AG08395 (cell line): Measurements from ENCODE around the gene ZBTB21.
"Not testable (repeated sequence)": the region's sequence is repeated elsewhere in the genome, so short reads cannot be mapped to it uniquely, and the experiment has no call there.

Experiments used
- DNase-seq: peaks from one replicate; pipeline ENCODE4 v3.0.0; 2012; ENCODE audit warnings: mixed read lengths, low spot score

Gene ZBTB21

DNA sequence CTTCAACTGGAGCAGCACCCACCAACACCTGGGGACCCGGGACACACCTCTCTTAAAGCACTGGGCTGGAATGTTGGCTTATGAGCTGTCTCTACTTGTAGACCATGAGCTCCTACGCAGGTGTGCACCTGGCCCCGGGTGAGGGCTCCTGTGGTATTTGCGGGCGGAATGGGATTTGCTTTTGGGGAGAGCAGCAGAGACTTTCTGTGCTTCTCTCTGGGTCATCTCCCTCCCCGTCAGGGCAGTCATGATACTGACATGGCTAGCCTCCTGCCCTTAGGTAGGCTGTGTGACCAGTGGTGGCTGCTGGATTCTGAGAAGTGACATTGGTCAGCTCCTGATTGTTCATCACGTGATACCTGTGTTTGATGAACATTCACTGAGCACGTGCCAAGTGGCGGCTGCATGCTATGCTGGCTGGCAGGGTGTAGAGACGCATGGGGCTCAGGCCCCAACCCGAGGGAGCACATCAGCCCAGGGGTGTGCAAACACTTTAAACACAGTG lies 9.0 kb upstream of the ZBTB21 start:
- no peak for DNase-seq

DNA sequence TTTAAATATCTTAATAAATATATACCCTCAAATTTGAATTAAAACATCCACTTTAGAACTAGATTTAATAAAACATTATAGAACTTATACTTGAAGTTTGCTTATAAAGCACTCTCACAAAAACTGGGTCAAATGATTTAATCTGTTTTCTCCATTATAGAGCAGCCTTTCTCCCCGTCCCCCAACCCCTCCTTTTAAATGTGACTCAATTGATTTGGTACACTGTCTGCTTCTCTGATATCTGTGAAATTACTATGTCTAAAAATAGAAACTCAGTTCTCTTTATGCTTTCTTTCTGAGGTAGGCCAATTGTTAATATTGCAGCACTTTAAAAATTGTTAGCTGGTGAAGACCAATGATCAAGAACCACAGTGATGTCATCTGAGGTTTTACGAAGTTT lies 6.9 kb upstream of the ZBTB21 start:
- no peak for DNase-seq

DNA sequence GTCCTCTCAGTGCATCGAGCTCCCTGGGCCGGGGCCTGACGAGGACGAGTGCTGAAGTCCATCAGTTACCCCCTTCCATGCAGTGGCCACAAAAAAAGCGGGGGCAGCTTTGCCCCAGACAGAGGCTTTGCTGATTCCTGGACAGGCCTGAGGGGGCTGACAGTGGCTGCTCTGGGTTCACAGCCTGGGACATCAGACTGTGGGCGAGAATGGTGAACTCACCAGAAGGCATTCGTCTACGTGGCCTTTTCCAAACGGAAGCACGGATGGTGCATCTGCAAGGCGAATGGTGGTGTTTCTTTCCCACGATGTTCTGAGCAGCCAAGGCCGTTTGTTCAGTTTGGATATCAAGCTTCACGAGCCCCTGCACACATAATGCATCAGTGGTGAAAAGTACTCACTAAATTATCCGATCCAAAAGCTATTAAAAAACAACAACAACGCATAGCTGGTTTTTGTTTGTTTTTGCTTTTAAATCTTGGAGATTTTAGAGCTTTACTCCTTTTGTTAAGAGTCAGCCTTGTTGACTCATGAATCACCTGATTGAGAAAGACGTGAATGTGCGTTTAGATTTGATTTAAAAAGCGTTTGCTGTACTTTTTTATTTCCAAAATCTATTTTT lies 6.3 kb upstream of the ZBTB21 start:
- DNase-seq: no peak

DNA sequence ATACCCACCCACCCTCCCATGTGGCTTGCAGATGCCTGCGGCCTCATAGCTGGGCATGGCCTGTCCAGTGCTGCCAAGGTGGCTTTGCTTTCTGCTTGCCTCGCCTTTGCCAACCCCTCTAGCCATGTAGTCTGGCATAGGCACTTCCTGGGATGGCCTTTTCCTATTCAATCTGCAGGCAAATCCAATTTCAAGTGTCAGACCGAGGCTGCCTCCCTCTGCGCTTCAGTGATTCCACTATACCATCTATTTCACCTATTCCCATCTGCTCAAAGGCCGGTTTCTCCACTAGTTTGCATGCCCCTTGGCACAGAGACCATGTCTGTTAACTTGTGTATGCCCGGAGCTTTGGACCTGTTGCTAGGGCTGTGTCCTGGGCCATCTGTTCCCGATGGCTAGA lies 3.8 kb upstream of the ZBTB21 start:
- no peak for DNase-seq

DNA sequence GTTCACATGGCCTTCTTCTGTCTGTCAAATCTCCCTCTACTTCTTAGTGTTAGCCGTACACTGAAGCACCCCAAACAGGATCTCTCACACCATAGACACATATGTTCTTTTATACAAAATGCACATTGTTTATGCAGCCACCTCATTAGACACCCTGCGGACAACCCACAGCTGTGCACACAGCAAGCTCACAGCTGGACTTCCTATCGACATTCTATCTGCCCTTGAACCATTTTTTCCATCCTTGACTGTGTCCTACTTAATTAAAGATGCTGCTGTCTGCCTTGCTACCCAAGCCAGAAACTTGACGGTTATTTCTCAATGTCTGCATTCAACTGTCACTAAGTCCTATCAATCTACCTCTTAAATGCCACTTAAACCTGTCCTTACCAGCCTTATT lies 3.2 kb upstream of the ZBTB21 start:
- no peak for DNase-seq

DNA sequence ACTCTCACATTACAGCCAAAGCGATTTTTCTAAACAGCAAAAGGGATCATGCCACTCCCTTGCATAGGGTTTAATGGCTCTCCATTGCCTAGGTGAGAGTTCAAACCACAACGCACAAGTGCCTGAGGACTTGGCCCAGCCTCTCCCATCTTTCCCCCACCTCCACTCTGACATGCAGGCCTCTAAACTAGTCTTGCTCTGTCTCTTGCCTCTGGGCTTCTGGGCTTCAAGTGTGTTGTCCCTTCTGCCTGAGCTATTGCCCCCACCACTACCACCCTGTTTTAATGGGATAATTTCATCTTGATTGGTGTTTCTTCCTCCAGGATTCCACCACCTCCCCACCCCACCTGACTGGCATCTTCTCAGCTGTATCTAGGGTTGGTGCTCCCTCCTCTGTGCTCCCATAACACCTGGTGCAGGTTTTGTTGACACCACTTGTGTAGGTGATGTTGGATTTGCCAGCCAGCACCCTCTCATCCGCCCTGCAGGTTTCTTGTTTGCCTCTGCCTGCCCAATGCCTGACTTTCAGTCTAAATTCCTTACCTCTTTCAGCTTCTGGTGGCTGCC lies 2.7 kb upstream of the ZBTB21 start:
- no peak for DNase-seq

DNA sequence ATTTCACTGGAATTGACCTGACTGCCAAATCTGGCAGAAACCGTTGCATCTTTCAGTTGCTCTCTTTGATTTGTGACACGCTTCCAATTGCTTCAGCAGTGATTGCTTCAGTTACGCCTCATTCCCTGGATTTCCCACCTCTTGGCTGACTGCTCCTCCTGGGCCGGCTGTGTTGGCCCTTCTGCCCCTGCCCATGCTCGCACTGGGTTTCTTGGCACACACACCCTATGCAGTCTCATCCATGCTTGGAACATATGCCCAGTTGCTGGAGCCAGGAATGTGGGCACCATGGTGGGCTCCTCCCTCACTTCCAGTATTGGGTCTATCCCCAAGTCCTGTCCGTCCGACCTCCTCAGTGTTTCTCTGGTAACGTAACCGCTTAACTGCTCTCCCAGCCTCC lies 2.2 kb upstream of the ZBTB21 start:
- DNase-seq: no peak

DNA sequence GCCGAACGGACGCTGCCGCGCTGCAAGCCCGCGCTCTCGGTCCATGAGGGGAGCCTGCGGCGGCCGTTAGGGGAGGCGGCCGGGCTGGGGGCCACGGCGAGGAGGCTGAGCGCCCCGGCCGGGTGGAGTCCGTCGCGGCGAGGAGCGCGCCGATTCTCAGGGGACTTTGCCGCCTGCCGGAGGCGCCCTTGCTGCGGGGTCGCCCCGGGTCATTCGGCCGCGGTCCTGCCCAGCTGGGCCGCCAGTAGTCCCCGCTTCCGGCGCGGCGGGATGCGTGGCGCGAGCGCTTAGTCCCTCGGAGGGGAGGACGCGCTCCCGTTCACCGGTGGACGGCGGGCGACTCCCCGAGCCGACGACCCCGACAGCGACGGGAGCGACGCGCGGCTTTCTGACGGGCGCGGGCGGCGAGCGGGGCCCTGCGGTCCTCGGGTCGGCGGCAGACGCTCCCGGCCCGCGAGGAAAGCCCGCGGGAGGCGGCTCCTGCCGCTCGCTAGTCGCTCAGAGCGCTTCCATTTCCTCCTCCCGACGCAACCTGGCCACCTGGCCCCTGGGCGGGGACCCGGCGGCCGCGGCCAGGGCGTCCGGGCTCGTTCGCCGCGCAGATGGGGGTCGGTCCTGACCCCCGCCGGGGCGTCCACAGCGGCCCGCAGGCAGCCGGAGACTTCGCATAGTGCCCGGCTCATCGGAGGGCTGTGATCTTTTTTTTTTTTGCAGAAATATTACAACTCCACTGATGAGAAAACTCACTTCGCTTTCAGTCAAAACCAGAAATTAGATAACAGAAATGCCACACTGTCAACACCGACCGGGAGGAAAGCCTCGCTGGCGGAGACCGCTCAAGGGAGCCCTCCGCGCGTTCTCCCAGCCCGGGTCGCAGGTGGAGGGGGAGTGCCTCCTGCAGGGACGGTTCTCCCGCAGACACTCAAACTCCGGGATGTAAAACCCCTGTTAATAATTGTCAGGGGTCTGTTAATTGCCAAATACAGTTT lies 641 bp upstream of the ZBTB21 start:
- no peak for DNase-seq

DNA sequence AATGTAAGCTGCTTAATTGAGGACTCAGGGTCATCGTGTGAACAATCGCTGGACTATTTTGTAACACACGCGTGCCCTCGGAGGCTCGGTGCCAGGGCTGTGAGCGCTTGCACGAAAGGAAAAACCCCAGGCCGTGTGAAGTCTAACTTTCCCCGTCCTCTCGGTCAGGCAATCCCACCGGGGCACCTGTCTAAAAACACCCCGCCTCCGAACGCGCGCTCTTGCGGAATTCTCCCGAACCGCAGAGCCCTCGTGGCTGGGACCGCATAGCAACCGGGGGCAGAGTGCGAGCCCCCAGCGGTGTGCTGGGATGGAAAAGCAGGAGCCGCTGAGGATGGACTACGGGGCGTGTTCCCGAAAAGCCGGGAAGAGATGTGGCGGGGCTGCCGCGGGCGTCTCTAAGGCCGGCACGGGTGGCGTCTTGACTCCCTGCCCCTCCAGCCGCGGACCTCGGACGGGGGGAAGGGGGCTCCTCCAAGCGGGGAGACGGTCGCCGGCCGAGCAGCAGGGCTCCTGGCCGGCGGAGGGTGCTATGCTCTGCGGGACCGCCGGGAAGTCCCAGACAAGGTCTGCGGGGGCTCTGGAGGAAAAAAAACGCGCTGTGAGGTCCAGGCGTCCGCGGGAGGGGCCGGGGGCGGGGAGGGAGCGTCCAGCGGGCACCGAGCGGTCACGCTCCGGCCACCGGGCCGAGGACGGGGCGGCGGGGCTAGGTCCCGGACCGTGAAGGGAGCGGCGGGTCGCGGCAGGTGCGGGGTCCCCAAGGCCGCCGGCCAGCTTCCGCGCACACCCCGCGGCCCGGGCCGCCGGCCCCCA lies 936 bp downstream of the ZBTB21 start:
- DNase-seq: peak; percentile 26

DNA sequence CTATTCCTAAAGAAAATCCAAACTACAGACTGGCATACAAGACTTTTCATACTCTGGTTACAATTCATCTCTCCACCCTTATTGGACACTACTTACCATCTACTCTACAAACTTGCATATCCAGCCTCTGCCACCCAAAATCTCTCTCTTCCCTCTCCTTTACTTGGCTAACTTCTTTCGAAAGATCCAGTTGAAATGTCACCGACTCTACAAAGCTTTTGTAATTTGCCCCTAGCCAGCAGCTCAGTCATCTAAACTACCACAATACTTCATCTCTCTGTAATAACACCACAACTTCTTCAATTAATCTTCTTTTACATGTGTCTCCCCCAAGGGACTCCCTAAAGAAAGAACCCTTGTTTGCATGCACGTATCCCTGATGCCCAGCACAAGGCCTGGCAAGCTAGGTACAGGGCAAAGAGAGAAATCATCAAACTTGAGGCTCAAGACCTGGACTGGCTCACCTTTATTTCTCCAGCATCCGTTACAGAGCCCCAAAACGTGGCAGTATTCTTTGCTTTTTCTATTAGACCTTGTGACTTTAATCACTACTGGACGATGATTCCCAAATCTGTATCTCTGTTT lies 2.7 kb downstream of the ZBTB21 start:
- no peak for DNase-seq

DNA sequence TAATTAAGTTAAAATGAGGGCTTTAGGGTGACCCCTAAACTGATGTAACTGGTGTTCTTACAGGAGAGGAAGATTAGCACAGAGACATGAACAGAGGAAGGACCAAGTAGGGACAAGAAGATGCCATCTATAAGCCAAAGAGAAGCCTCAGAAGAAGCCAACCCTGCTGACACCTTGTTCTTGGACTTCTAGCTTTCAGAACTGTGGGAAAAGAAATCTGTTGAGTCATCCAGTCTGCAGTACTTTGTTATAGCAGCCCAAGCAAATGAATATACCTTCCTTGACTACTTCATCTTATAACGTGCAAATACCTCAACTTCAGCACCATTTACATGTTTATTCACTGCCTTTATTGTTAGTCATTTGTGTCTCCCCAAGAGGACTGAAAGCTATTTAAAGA lies 3.4 kb downstream of the ZBTB21 start:
- DNase-seq: no peak

DNA sequence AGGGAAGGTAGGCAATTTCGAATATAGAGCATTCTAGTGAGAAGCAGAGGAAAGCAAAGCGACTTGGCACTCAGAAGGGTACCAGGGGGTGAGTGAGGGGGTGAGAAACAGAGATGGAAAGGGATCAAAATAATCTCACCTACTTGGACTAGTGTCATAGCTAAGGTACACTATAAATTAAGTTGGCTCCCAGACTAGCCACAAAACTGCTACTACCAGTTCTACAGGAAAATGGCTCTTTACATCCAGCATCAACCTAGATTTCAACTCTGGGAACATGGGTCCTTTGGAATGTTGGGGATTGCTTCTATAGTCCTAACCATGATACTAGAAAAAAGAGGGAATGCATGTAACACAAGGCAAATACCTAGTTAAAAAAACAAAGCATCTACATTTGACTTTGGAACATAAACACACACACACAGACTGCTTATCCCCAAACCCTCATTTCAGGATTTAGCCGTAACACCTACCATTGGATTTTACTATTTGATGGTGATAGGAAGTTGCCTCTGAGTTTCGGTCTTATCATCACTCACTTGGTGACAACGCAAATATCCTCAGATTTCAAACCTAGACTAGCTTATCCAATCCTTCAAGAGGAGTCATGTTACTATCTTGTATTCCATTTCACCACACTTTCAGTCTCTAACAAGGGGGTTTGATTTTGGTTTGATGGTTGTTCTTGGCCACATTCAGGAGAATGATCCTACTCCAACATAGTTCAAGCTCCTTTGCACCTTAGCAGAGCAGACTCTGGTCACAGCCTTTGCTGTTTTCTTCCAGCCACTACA lies 5.6 kb downstream of the ZBTB21 start:
- DNase-seq: no peak

DNA sequence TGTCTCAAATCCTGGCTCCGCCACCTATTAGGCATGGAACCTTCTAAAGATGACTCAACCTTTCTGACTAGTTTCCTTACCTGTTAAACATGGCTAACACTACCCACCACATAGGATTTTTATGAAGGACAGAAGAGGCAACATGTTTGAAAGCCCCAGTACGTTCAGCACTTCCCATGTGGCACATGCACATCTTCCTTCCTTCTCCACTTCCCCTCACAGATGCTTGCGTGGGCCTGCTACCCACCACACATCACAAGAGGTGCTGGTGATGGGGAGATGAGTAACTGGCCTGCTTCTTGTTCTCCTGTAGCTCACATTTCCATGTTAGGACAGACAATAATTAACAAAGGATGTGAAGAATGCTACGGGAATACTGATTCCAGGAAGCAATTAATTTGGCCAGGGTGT lies 7.1 kb downstream of the ZBTB21 start:
- DNase-seq: peak; percentile 43

DNA sequence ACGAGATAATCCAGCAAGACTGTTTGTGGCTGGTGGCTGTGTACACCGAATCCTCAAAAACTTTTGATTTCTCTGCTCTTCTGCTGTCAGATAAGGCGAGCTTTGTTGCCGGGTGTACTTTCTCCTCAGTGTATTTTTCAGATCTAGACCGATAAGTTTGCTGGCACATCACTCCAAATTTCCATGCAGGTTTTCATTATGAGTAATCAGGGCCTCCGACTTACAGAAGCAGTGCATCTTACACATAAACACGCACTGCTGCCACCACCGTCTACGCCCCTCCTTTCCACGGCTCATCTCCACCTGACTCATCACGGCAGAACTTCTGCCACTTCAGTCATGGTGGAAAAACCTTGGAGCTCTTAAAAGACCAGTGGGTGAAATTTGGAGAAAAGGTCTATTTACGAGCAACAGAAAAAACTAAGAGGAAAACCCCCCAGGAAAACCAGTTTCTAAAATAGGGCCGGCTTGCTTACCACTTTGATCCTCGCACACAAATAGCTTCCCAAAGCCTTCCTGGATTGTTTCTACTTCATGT lies 7.7 kb downstream of the ZBTB21 start:
- DNase-seq: peak; percentile 83

DNA sequence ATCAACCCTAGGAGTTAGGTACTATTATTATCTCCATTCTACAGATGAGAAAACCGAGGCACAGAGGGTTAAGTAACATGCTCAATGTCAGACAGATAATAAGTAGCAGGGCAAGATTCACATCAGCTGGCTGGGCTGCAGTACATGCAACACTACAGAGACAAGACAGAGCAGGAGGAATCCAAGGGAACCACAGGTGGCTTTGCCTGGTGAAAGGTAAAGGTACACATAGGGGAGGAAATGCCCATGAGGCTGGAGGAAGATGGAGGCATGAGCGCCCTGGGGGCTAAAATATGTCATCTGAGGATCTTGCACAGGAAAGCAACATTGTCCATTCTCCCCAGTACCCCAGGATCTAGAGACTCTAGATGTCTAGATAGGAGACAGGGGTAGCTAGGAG lies 8.4 kb downstream of the ZBTB21 start:
- DNase-seq: no peak

DNA sequence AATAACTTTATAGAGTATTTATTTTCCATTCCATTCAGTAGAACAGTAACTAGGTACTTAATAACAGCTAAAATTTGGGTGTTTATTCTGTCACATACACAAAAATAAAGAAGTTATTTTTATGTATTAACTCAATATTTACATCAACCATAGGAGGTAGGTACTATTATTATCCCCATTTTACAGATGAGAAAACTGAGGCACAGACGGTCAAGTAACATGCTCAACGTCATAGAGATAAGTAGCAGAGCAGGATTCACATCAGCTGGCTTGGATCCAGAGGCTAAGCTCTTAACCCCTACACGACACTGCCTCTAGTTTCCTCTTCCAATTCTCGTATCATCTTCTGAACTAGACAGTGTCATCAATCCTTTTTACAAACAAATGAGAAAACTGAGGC lies 9.3 kb downstream of the ZBTB21 start:
- no peak for DNase-seq

DNA sequence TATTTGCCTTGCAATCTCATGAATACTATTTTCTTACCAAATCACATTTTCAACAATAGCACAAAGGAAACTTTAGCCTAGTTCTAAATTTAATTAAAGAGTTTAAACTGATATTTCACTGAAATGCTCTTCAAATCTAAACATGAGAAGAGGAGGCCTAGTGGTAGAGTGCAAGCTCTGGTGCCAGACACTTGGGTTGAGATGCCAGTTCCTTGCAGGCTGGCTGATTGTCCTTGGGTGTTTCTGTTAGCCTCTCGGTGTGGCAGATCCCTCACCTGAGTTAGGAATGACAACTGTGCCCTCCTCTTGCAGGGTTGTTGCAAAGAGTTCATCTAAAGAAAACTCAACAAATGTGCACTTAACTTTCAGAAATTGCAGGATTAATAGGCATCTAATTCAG lies 12.5 kb downstream of the ZBTB21 start:
- no peak for DNase-seq

DNA sequence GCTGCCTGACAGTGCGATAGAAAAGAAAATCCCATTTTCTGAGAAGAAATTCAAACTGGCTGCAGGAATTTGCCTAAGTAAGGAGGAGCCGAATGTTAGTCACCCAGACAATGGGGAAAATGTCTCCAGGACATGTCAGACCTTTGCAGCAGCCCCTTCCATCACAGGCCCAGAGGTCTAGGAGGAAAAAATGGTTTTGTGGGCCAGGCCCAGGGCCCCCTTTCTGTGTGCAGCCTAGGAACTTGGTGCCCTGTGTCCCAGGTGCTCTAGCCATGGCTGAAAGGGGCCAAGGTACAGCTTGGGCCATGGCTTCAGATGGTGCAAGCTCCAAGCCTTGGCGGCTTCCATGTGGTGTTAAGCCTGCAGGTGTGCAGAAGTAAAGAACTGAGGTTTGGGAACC lies 14.6 kb downstream of the ZBTB21 start:
- DNase-seq: no peak

DNA sequence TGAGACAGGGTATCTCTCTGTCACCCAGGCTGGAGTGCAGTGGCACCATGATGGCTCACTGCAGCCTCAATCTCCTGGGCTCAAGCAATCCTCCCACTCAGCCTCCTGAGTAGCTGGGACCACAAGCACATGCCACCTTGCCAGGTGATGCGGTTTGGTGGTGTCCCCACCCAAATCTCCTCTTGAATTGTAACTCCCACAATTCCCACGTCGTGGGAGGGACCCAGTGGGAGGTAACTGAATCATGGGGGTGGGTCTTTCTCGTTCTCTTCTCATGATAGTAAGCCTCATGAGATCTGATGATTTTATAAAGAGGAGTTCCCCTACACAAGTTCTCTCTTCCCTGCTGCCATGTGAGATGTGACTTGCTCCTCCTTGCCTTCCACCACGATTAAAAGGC lies 15.5 kb downstream of the ZBTB21 start:
- DNase-seq: not testable (repeated sequence)

DNA sequence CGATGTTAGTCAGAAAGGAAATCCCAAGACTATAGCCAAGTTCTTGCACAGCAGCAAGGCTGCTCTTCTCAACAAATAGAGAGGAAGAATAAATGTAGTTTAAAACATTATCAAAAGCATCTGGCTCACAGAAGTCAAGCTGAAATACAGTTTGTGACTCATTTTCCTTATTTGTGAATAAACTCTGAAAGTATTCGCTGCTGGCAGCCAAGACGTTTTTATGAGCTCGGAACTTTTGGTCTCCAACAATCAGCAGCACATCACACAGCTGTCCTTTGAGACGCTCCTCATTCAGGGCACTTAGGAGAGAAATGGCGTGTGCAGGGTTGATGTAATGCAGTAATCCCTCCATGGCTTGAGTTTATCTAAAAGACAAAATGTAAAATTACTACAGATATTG lies 16.4 kb downstream of the ZBTB21 start:
- peak; percentile 83 for DNase-seq

DNA sequence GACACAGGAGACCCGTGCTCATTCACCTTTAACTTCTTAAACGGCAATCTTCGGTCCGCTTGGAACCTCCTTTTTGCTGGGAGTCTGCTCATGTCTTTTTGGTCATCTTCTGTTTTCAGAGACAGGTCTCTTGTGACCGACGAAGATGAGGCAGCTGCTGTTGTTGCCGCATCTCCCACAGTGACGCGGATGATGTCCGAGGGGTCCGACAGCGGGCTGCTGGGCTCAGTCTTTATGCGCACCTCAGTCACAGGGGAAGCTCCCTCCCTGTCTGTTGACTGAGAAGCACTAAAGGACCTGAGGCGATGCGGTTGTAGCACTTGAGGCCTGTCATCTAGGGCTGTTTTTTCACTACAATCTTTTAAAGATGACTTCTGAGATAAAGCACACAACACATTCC lies 17.6 kb downstream of the ZBTB21 start:
- no peak for DNase-seq
